Transverse colon (tissue), 4 donors: Measurements from ENCODE around the gene GNG4. TPM values are rescaled to one million over a fixed set of nuclear protein-coding genes. Genes with fewer than 3 reads are reported as not detected.

Experiments
- DNase-seq: peaks from one replicate; pipeline ENCODE4 v3.0.0-alpha.2; 2019
- H3K27ac ChIP-seq, 4 donors: fragments of 200-600 bp; sonication (generic); 2 replicates each; pipeline ENCODE4 v1.5.1; 2016 to 2018; ENCODE audit warnings: inconsistent platforms in 4 of 4
- H3K27me3 ChIP-seq: fragments of 200-600 bp; sonication (generic); 2 replicates; pipeline ENCODE4 v1.5.1; 2017; ENCODE audit warnings: inconsistent platforms
- H3K36me3 ChIP-seq, 4 donors: fragments of 200-600 bp; sonication (generic); 2 replicates each; pipeline ENCODE4 v1.5.1; 2017 to 2019; ENCODE audit warnings: inconsistent platforms in 4 of 4
- H3K4me1 ChIP-seq, 4 donors: fragments of 200-600 bp; sonication (generic); 2 replicates each; pipeline ENCODE4 v1.5.1; 2017 to 2020; ENCODE audit warnings: inconsistent platforms in 4 of 4
- H3K4me3 ChIP-seq, 4 donors: fragments of 200-600 bp; sonication (generic); 1 replicate in 1 of 4; 2 replicates in 3 of 4; pipeline versions ENCODE4 v1.5.1 to v1.6.1; 2017 to 2019; ENCODE audit warnings: inconsistent platforms in 4 of 4
- H3K9me3 ChIP-seq, 2 donors: fragments of 200-600 bp; sonication (generic); 2 replicates each; pipeline ENCODE4 v1.5.1; 2017 to 2019; ENCODE audit warnings: inconsistent platforms in 2 of 2
- CTCF ChIP-seq, 5 experiments: fragments of 200-600 bp in 3 of 5; fragments of 450-650 bp in 2 of 5; sonication (generic) in 3 of 5; IDR thresholded peaks; 1 replicate in 2 of 5; 2 replicates in 3 of 5; pipeline ENCODE4 v1.5.1; 2016 to 2017; ENCODE audit warnings: antibody characterized with exemption in 5 of 5, inconsistent platforms in 3 of 5, mild to moderate bottlenecking in 2 of 5, moderate library complexity in 1 of 5
- EP300 ChIP-seq: sonication (generic); formaldehyde crosslinking; IDR thresholded peaks from one replicate; pipeline ENCODE4 v1.6.1; 2017; ENCODE audit warnings: antibody characterized with exemption, low read depth
- POLR2A ChIP-seq: fragments of 450-650 bp; IDR thresholded peaks from one replicate; pipeline ENCODE4 v1.6.1; 2016; ENCODE audit warnings: antibody characterized with exemption, mild to moderate bottlenecking, moderate library complexity
- POLR2AphosphoS5 ChIP-seq, 3 donors: sonication (generic); formaldehyde crosslinking; IDR thresholded peaks; one replicate each; pipeline ENCODE4 v1.6.1; 2016; ENCODE audit warnings: antibody characterized with exemption in 3 of 3
- WGBS, 2 donors: methylation state at CpG; one replicate each; pipeline ENCODE4 v1.1.5; 2018; ENCODE audit warnings: low coverage in 1 of 2; 5-methylcytosine and 5-hydroxymethylcytosine counted together
- in situ Hi-C, 4 donors: fragments of 200-750 bp; cut with MboI; loops; one replicate each; pipeline versions ENCODE4 v1.15.0 to v1.15.1; 2017; ENCODE audit warnings: low sequenced_read_pairs in 3 of 4, low pct_ligation_motif_present in 1 of 4, low pct_unique_long_range_greater_than_20kb in 1 of 4
- intact Hi-C: fragments of 100-400 bp; cut with DNase I; formaldehyde crosslinking; loops from one replicate; pipeline ENCODE4 v1.15.1; 2023; ENCODE audit warnings: low total_unique reads
- total RNA-seq, 4 donors: library from RNA; depleted of rRNA; stranded (reverse); fragments of >200 nt; gene quantifications; one replicate each; pipeline ENCODE4 v1.1.0, GENCODE V29; 2016

The GNG4 gene
- 1 to 10 TPM in 3 of 4 donors, under 1 TPM in 1; 0.37 to 6.8 (median 5.5) TPM for total RNA-seq

DNA sequence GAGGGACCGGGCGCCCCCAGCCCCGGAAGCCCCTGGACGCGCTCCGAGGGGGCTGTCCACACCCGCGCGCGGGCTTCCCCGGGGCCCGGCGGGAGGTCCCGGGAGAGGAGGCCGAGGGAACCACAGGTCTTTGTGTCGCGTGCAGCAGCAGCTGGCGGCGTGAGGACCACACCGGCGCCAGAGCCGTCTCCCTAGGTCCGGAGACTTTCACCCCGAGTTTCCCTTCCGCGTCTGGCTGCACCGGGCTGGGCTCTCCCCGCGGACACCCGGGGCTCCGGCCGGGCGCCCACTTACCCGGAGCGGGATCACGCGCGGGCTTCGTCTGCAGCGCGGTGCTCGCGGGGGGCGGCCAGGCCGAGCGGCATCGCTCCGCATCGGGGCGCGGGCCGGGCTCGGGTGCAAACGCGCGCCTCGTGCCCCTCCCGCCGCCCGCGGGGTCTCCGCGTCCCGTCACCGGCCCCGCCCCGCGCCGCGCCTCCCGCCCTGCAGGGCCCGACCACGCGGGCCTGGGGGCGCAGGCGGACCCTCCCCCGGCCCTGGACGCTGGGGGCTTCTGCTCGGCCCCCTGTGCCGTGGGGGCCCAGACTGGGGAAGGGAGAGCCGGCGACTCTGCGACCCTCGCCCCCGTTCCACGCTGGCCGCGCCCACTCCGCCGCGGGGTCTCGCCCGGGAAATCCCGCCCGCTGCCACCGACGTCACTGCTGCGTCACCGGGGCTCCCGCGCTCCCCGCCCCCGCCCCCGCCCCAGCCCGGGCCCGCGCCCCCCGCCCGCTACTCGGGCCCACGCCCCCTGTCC lies at the start of gene GNG4:
Gene GNG4 (minus strand): TSS at position 417 of the 796 bp plus-strand sequence. CDS start 65,946 bp downstream, outside the sequence.
- no peaks in the 10 kb centered on the region for H3K9me3 ChIP-seq
- peak within 1 kb of the TSS; percentile 23 to 59 (median 48) for H3K4me3 ChIP-seq
- peaks cover 3 to 33% (median 27%) of the 10 kb centered on the region in 4 donors for H3K4me1 ChIP-seq
- H3K36me3 ChIP-seq: no peaks in the 10 kb centered on the region
- in situ Hi-C loops: no loop called here
- no peak for DNase-seq
- H3K27me3 ChIP-seq: peaks cover 86% of the 10 kb centered on the region
- 0 to 1% methylated on average over 4 to 30 of the region's 111 CpGs for WGBS, 2 donors
- peak within 1 kb of the TSS; percentile 15 to 72 (median 28) for H3K27ac ChIP-seq
- TF ChIP-seq POLR2AphosphoS5 (IDR thresholded peaks at IDR 0.05): no peak
- TF ChIP-seq EP300: no peak
- no peak for TF ChIP-seq POLR2A
- no peak for TF ChIP-seq CTCF (IDR thresholded peaks at IDR 0.05)
- intact Hi-C loops: no loop called here

GRCh38 chr1:235697508-235697907 lies 47.9 kb upstream of the GNG4 start:
- Histone ChIP-seq H3K36me3 (peaks cover 0 to 31% (median 10%) of the 10 kb centered on the region in 4 donors), H3K27me3 (no peaks in the 10 kb centered on the region), H3K27ac (no peak overlapping the region), H3K9me3 (no peaks in the 10 kb centered on the region), H3K4me3 (no peak overlapping the region), H3K4me1 (no peaks in the 10 kb centered on the region)
- no peak for DNase-seq
- WGBS, 2 donors: 20 to 94% methylated on average over 1 to 2 of the region's 2 CpGs
- in situ Hi-C loops: no loop called here
- TF ChIP-seq POLR2A (no peak), POLR2AphosphoS5 (IDR thresholded peaks at IDR 0.05) (no peak), CTCF (IDR thresholded peaks at IDR 0.05) (no peak), EP300 (no peak)
- intact Hi-C loops: no loop called here

- no peak overlapping the region for H3K4me3 ChIP-seq
- no peak for DNase-seq
- in situ Hi-C loops (no loop called here), intact Hi-C loops (no loop called here)
- peaks cover 0 to 23% (median 11%) of the 10 kb centered on the region in 4 donors for H3K36me3 ChIP-seq
- WGBS, 2 donors: 94 to 100% methylated on average over 4 of the region's 4 CpGs
- H3K4me1 ChIP-seq: no peaks in the 10 kb centered on the region
- H3K27me3 ChIP-seq: no peaks in the 10 kb centered on the region
- no peaks in the 10 kb centered on the region for H3K9me3 ChIP-seq
- no peak overlapping the region for H3K27ac ChIP-seq
- TF ChIP-seq POLR2A: no peak
- no peak for TF ChIP-seq POLR2AphosphoS5 (IDR thresholded peaks at IDR 0.05)
- TF ChIP-seq CTCF (IDR thresholded peaks at IDR 0.05): no peak
- TF ChIP-seq EP300: no peak
Observed at GRCh38 chr1:235689356-235689755, 39.8 kb upstream of the GNG4 start.

- TF ChIP-seq POLR2AphosphoS5 (IDR thresholded peaks at IDR 0.05): no peak
- TF ChIP-seq POLR2A: no peak
- TF ChIP-seq CTCF (IDR thresholded peaks at IDR 0.05): no peak
- TF ChIP-seq EP300: no peak
- H3K4me1 ChIP-seq: no peaks in the 10 kb centered on the region
- no peak overlapping the region for H3K4me3 ChIP-seq
- WGBS, 2 donors: 85 to 92% methylated on average over 3 of the region's 3 CpGs
- H3K27me3 ChIP-seq: no peaks in the 10 kb centered on the region
- intact Hi-C loops: no loop called here
- no peak for DNase-seq
- in situ Hi-C loops: no loop called here
- no peaks in the 10 kb centered on the region for H3K9me3 ChIP-seq
- no peak overlapping the region for H3K27ac ChIP-seq
- peaks cover 0 to 20% (median 10%) of the 10 kb centered on the region in 4 donors for H3K36me3 ChIP-seq
Observed at GRCh38 chr1:235688096-235688495, 38.5 kb upstream of the GNG4 start.
